K562 (cell line): Measurements from ENCODE around the gene RBBP5. TPM values are rescaled to one million over a fixed set of nuclear protein-coding genes. Genes with fewer than 3 reads are reported as not detected.

Experiments
- ATAC-seq: fragments of 200-7000 bp; cut with Tn5 transposase; 3 replicates; pipeline ENCODE4 v1.9.1; 2020; ENCODE audit warnings: moderate library complexity
- BruUV-seq: library from RNA; stranded (reverse); fragments of 400-500 nt; replicated peaks from 2 replicates; lab custom pipeline; 2021; lab: Mats Ljungman, UMichigan
- CTCF ChIA-PET: fragments of 300-600 bp; formaldehyde crosslinking; extraction: SDS; loops from one replicate; lab custom pipeline; 2021; ENCODE audit warnings: low intra/inter-chr PET ratio; lab: Yijun Ruan, JAX
- POLR2A ChIA-PET: fragments of 300-600, 350-650 bp; sonication (Branson Sonifier 250); formaldehyde crosslinking; extraction: SDS; loops from one replicate; lab custom pipeline; 2021; ENCODE audit warnings: antibody characterized with exemption, inconsistent platforms; lab: Yijun Ruan, JAX
- DNase-seq, 4 experiments: peaks; one replicate each; pipeline versions ENCODE4 v3.0.0 to v3.0.0-alpha.2; 2011 to 2018; ENCODE audit warnings: low spot score in 3 of 4, mixed read lengths in 3 of 4; ENCODE audit errors: extremely low read depth in 1 of 4
- FAIRE-seq: peaks from 2 replicates; lab custom pipeline; 2011; peaks lifted over from hg19 to GRCh38; lab: Jason Lieb, UNC
- H2AFZ ChIP-seq: 2 replicates; pipeline ENCODE4 v1.6.0; 2011; ENCODE audit warnings: low read depth, low read length, control low read depth, inconsistent platforms
- H3K27ac ChIP-seq: fragments of 200-600 bp; 3 replicates; pipeline ENCODE4 v1.8.0; 2011; ENCODE audit warnings: low read depth, mild to moderate bottlenecking, control low read depth, inconsistent platforms, low read length, moderate library complexity, mixed read lengths; ENCODE audit errors: extremely low read depth
- H3K27me3 ChIP-seq, 2 experiments: fragments of 300-600 bp in 1 of 2; 2 replicates in 1 of 2; 3 replicates in 1 of 2; pipeline versions ENCODE4 v1.6.0 to v1.8.0; 2011; ENCODE audit warnings: inconsistent platforms in 2 of 2, low read length in 2 of 2, mild to moderate bottlenecking in 1 of 2, mixed read lengths in 1 of 2, moderate library complexity in 1 of 2; ENCODE audit not compliant: control insufficient read depth in 2 of 2, insufficient read depth in 2 of 2
- H3K36me3 ChIP-seq: fragments of 300-600 bp; 3 replicates; pipeline ENCODE4 v1.8.0; 2011; ENCODE audit warnings: mild to moderate bottlenecking, low read length, inconsistent platforms; ENCODE audit not compliant: control insufficient read depth, insufficient read depth
- H3K4me1 ChIP-seq, 2 experiments: fragments of 200-600 bp in 1 of 2; replicated peaks in 1 of 2; 2 replicates in 1 of 2; 3 replicates in 1 of 2; pipeline versions ENCODE4 v1.5.1 to v1.8.0; 2011; ENCODE audit warnings: inconsistent platforms in 2 of 2, low read length in 2 of 2, mild to moderate bottlenecking in 1 of 2, mixed read lengths in 1 of 2, moderate library complexity in 1 of 2; ENCODE audit not compliant: control insufficient read depth in 2 of 2, insufficient read depth in 2 of 2
- H3K4me2 ChIP-seq: 2 replicates; pipeline ENCODE4 v1.6.1; 2011; ENCODE audit warnings: low read length, control low read depth, inconsistent platforms, mixed read lengths; ENCODE audit not compliant: insufficient read depth
- H3K4me3 ChIP-seq: fragments of 200-600 bp; sonication (generic), shearing (Covaris generic); 2 replicates; pipeline ENCODE4 v1.5.1; 2016; ENCODE audit warnings: control low read depth, inconsistent platforms
- H3K79me2 ChIP-seq: fragments of 200-600 bp; 3 replicates; pipeline ENCODE4 v1.8.0; 2011; ENCODE audit warnings: low read length, inconsistent platforms; ENCODE audit not compliant: control insufficient read depth, insufficient read depth
- H3K9ac ChIP-seq, 2 experiments: 2 replicates each; pipeline versions ENCODE4 v1.6.0 to v1.6.1; 2011; ENCODE audit warnings: low read depth in 2 of 2, low read length in 2 of 2, control low read depth in 1 of 2, inconsistent platforms in 1 of 2, mild to moderate bottlenecking in 1 of 2, mixed read lengths in 1 of 2; ENCODE audit not compliant: insufficient read depth in 1 of 2
- H3K9me1 ChIP-seq: one replicate; pipeline ENCODE4 v1.6.0; 2011; ENCODE audit warnings: inconsistent platforms, mild to moderate bottlenecking, low read length, moderate library complexity; ENCODE audit not compliant: control insufficient read depth, insufficient read depth
- H3K9me3 ChIP-seq: replicated peaks from 2 replicates; pipeline ENCODE4 v1.5.1; 2011; ENCODE audit warnings: low read depth, low read length, inconsistent platforms; ENCODE audit not compliant: control insufficient read depth, insufficient read depth
- H4K20me1 ChIP-seq: replicated peaks from 2 replicates; pipeline ENCODE4 v1.6.1; 2011; ENCODE audit warnings: low read length, inconsistent platforms, mixed read lengths; ENCODE audit not compliant: control insufficient read depth, insufficient read depth
- BRD4 ChIP-seq: fragments of 200-600 bp; sonication (generic); IDR thresholded peaks from 2 replicates; pipeline ENCODE4 v1.6.1; 2017; ENCODE audit warnings: inconsistent platforms
- L3MBTL2 ChIP-seq: fragments of 450-650 bp; IDR thresholded peaks from 2 replicates; pipeline ENCODE4 v1.6.1; 2016; ENCODE audit warnings: mild to moderate bottlenecking, moderate library complexity
- NCOR1 ChIP-seq: fragments of 450-650 bp; IDR thresholded peaks from 2 replicates; pipeline ENCODE4 v1.6.1; 2016; ENCODE audit warnings: mild to moderate bottlenecking, moderate library complexity
- NFIC ChIP-seq: fragments of 450-650 bp; IDR thresholded peaks from 2 replicates; pipeline ENCODE4 v1.6.1; 2017; ENCODE audit warnings: mild to moderate bottlenecking, inconsistent platforms
- NFIX ChIP-seq: fragments of 250-450 bp; sonication (Bioruptor Pico); IDR thresholded peaks from 2 replicates; pipeline ENCODE4 v1.4.0; 2020; ENCODE audit warnings: low read depth, mild to moderate bottlenecking, moderate library complexity
- PHB ChIP-seq: fragments of 250-450 bp; sonication (Bioruptor Pico); IDR thresholded peaks from 2 replicates; pipeline ENCODE4 v1.5.0; 2021
- RBFOX2 ChIP-seq: fragments of 200-400 bp; formaldehyde crosslinking; IDR thresholded peaks from 2 replicates; pipeline ENCODE4 v1.6.1; 2017; ENCODE audit warnings: low read depth, mild to moderate bottlenecking, low read length, moderate library complexity
- RHOXF2B ChIP-seq: fragments of 250-450 bp; sonication (Bioruptor Pico); conservative IDR thresholded peaks from 2 replicates; pipeline ENCODE4 v1.5.1; 2021
- SMAD4 ChIP-seq: fragments of 250-450 bp; sonication (Bioruptor Pico); conservative IDR thresholded peaks from 2 replicates; pipeline ENCODE4 v1.8.0; 2021; ENCODE audit warnings: inconsistent platforms, mild to moderate bottlenecking, moderate library complexity
- ZC3H4 ChIP-seq: sonication (generic); formaldehyde crosslinking; IDR thresholded peaks from 2 replicates; pipeline ENCODE4 v1.9.0; 2021; ENCODE audit warnings: missing genetic modification reagents, borderline replicate concordance
- ZNF76 ChIP-seq: fragments of 250-450 bp; sonication (Bioruptor Pico); IDR thresholded peaks from 2 replicates; pipeline ENCODE4 v1.4.0; 2020; ENCODE audit warnings: mild to moderate bottlenecking, moderate library complexity, borderline replicate concordance
- WGBS: fragments of 100-300 bp; shearing (Covaris generic); methylation state at CpG from one replicate; pipeline ENCODE4 v1.1.6; 2016; ENCODE audit warnings: low coverage, mixed read lengths; ENCODE audit not compliant: insufficient coverage; ENCODE audit errors: missing lambda C conversion rate; 5-methylcytosine and 5-hydroxymethylcytosine counted together
- in situ Hi-C: fragments of 300-500 bp; cut with MboI; formaldehyde crosslinking; loops from 4 replicates; pipeline ENCODE4 v1.15.0; 2018; ENCODE audit warnings: inconsistent platforms, mixed read lengths
- intact Hi-C: fragments of 100-400 bp; cut with micrococcal nuclease; formaldehyde crosslinking; loops from 2 replicates; pipeline ENCODE4 v1.14.2; 2022
- polyA plus RNA-seq, 8 experiments: library from polyadenylated mRNA; depleted of rRNA in 4 of 8; stranded (reverse) in 5 of 8; unstranded in 3 of 8; fragments of >200 nt; fragmentation: Nextera tagmentation in 2 of 8; fragmentation: Illumina TruSeq in 1 of 8; extraction: Ambion mirVana in 2 of 8; extraction: Trizol in 1 of 8; gene quantifications; 2 replicates each; pipeline versions ENCODE4 v1.2.1 to v1.2.3, GENCODE V29; 2011 to 2014; ENCODE audit warnings: inconsistent platforms in 1 of 8, missing spikeins in 1 of 8
- total RNA-seq, 7 experiments: library from RNA; depleted of rRNA in 6 of 7; stranded (reverse); fragments of >200 nt in 6 of 7; fragmentation: Illumina TruSeq in 2 of 7; extraction: Trizol in 2 of 7; gene quantifications; 2 replicates each; pipeline versions ENCODE4 v1.2.1 to v1.2.3, GENCODE V29; 2011 to 2021; ENCODE audit warnings: low replicate concordance in 1 of 7
- TF ChIP-seq, protein P1 (sequence below): sonication (generic); formaldehyde crosslinking; IDR thresholded peaks from 2 replicates; pipeline ENCODE4 v1.8.1; 2023; ENCODE audit warnings: mild to moderate bottlenecking, missing genetic modification reagents

Gene RBBP5
- total and polyA plus RNA-seq, 9 of the 15 experiments (the other 6 are each of a cell fraction or from before 2014, with no cell fraction given), result 17.2 to 37.4 (median 28.4) TPM

DNA sequence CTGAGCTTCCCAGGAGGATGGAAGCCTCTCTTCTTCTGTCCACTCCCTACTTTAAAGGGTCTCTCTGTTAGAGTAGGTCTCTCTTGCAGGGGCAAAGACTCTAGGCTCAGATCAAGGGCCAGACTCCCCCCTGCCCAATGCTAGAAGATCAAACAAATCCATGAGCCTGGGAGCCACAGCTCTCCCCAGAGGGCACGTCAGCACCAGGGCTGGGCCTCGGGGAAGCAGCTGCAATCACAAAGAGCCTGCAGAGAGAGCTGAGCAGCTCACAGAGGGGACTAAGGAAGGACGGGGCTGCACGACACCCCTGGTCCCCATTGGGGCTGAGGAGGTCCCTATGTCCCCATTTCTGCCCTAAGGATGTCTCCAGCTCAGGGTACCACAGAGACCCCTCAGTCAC, 74.9 kb downstream of the RBBP5 start:
- H3K36me3 ChIP-seq, result no peaks in the 10 kb centered on the region
- intact Hi-C loops, result no loop called here
- in situ Hi-C loops, result no loop called here
- no peaks in the 10 kb centered on the region for H3K79me2 ChIP-seq
- H3K27me3 ChIP-seq, result peaks cover 56 to 92% of the 10 kb centered on the region in 2 experiments; a peak in 4 of 5 replicates
- H3K4me2 ChIP-seq, result no peak overlapping the region
- H3K27ac ChIP-seq, result no peak overlapping the region
- no peak for FAIRE-seq
- no peak for DNase-seq
- TF ChIP-seq SMAD4 (CRISPR knock-in tag) (no peak), ZC3H4 (CRISPR knock-in tag) (no peak), BRD4 (no peak), NFIX (no peak), RBFOX2 (no peak), PHB (no peak), NCOR1 (no peak), ZNF76 (CRISPR knock-in tag) (no peak), NFIC (no peak), L3MBTL2 (no peak), RHOXF2B (CRISPR knock-in tag) (no peak)
- TF ChIP-seq, protein P1, sequence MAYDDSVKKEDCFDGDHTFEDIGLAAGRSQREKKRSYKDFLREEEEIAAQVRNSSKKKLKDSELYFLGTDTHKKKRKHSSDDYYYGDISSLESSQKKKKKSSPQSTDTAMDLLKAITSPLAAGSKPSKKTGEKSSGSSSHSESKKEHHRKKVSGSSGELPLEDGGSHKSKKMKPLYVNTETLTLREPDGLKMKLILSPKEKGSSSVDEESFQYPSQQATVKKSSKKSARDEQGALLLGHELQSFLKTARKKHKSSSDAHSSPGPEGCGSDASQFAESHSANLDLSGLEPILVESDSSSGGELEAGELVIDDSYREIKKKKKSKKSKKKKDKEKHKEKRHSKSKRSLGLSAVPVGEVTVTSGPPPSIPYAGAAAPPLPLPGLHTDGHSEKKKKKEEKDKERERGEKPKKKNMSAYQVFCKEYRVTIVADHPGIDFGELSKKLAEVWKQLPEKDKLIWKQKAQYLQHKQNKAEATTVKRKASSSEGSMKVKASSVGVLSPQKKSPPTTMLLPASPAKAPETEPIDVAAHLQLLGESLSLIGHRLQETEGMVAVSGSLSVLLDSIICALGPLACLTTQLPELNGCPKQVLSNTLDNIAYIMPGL (CRISPR knock-in tag), result no peak
- peaks cover 0 to 8% of the 10 kb centered on the region in 2 experiments; a peak in 1 of 5 replicates for H3K4me1 ChIP-seq
- no peak overlapping the region for H3K4me3 ChIP-seq
- POLR2A ChIA-PET, result interaction anchor here (0.6 to 1.0 kb wide), 4 partner anchors 9 to 285 kb away, joined by 3 to 4 read pairs (median 4); no protein-coding TSS in a partner anchor
- ATAC-seq, result no peak
- no peak overlapping the region for H3K9ac ChIP-seq
- BruUV-seq, result no TSS peak
- no peaks in the 10 kb centered on the region for H3K9me3 ChIP-seq
- H4K20me1 ChIP-seq, result peaks cover 24% of the 10 kb centered on the region; the same call in 1 of the 2 replicates
- 0% methylated on average over 4 of the region's 4 CpGs for WGBS
- no peaks in the 10 kb centered on the region for H3K9me1 ChIP-seq
- CTCF ChIA-PET, result no interaction called here
- H2AFZ ChIP-seq, result no peak overlapping the region
